Chondrocyte (in vitro differentiated cells): ENCODE results near the gene ARHGAP24. TPM values are rescaled to one million over a fixed set of nuclear protein-coding genes. Genes with fewer than 3 reads are reported as not detected.

Source experiments
- DNase-seq: peaks from one replicate; pipeline ENCODE4 v3.0.0; 2021; ENCODE audit warnings: mixed read lengths, low spot score
- H3K27ac Mint-ChIP-seq: one replicate; pipeline ENCODE4 v1.8.0; 2021; ENCODE audit warnings: mild to moderate bottlenecking, moderate library complexity, mixed read lengths; ENCODE audit not compliant: unreplicated experiment
- H3K27me3 Mint-ChIP-seq: 2 replicates; pipeline ENCODE4 v1.8.0; 2021; ENCODE audit warnings: low read depth, mixed read lengths
- H3K36me3 Mint-ChIP-seq: 2 replicates; pipeline ENCODE4 v1.8.0; 2021; ENCODE audit warnings: low read depth, mixed read lengths
- H3K4me1 Mint-ChIP-seq: 2 replicates; pipeline ENCODE4 v1.8.0; 2021; ENCODE audit warnings: low read depth, mild to moderate bottlenecking, mixed read lengths
- H3K4me3 Mint-ChIP-seq: one replicate; pipeline ENCODE4 v1.8.0; 2021; ENCODE audit warnings: mild to moderate bottlenecking, moderate library complexity, mixed read lengths; ENCODE audit not compliant: unreplicated experiment
- H3K9me3 Mint-ChIP-seq: 2 replicates; pipeline ENCODE4 v1.8.0; 2021; ENCODE audit warnings: low read depth, mixed read lengths
- CTCF ChIP-seq: fragments of 200-600 bp; sonication (generic); IDR thresholded peaks from 2 replicates; pipeline ENCODE4 v1.5.0; 2021; ENCODE audit warnings: antibody characterized with exemption, mild to moderate bottlenecking, moderate library complexity
- total RNA-seq: library from RNA; stranded (reverse); gene quantifications from 3 replicates; pipeline ENCODE4 v1.2.1, GENCODE V29; 2021

ARHGAP24 gene
- total RNA-seq, 1 donor from 2014 or later: 22.0 TPM

GRCh38 chr4:85610450-85610849 is 135.5 kb downstream of the ARHGAP24 start:
- H3K27me3 Mint-ChIP-seq: no peaks in the 10 kb centered on the region
- DNase-seq: no peak
- TF ChIP-seq CTCF: no peak
- H3K9me3 Mint-ChIP-seq: no peaks in the 10 kb centered on the region
- H3K36me3 Mint-ChIP-seq: no peaks in the 10 kb centered on the region
- no peak overlapping the region for H3K27ac Mint-ChIP-seq
- H3K4me3 Mint-ChIP-seq: no peak overlapping the region
- H3K4me1 Mint-ChIP-seq: no peaks in the 10 kb centered on the region

- no peak for DNase-seq
Measured at GRCh38 chr4:85611661-85612060, 136.7 kb downstream of the ARHGAP24 start.

GRCh38 chr4:85613901-85614300 is 139.0 kb downstream of the ARHGAP24 start:
- no peaks in the 10 kb centered on the region for H3K36me3 Mint-ChIP-seq
- H3K9me3 Mint-ChIP-seq: no peaks in the 10 kb centered on the region
- no peak overlapping the region for H3K27ac Mint-ChIP-seq
- no peak for TF ChIP-seq CTCF
- no peak for DNase-seq
- no peak overlapping the region for H3K4me3 Mint-ChIP-seq
- no peaks in the 10 kb centered on the region for H3K27me3 Mint-ChIP-seq
- no peaks in the 10 kb centered on the region for H3K4me1 Mint-ChIP-seq

More at GRCh38 chr4:85611661-85612060, 136.7 kb downstream of the ARHGAP24 start:
- Mint-ChIP-seq H3K9me3 (no peaks in the 10 kb centered on the region), H3K4me3 (no peak overlapping the region), H3K36me3 (no peaks in the 10 kb centered on the region), H3K27me3 (no peaks in the 10 kb centered on the region), H3K4me1 (no peaks in the 10 kb centered on the region), H3K27ac (no peak overlapping the region)
- no peak for TF ChIP-seq CTCF

GRCh38 chr4:85615952-85616351 is 141.0 kb downstream of the ARHGAP24 start:
- H3K4me3 Mint-ChIP-seq: no peak overlapping the region
- no peak for TF ChIP-seq CTCF
- no peaks in the 10 kb centered on the region for H3K36me3 Mint-ChIP-seq
- DNase-seq: no peak
- no peaks in the 10 kb centered on the region for H3K27me3 Mint-ChIP-seq
- H3K27ac Mint-ChIP-seq: no peak overlapping the region
- H3K4me1 Mint-ChIP-seq: no peaks in the 10 kb centered on the region
- H3K9me3 Mint-ChIP-seq: peaks cover 2% of the 10 kb centered on the region

- H3K9me3 Mint-ChIP-seq: peaks cover 4% of the 10 kb centered on the region
- no peak for DNase-seq
- no peak overlapping the region for H3K4me3 Mint-ChIP-seq
- H3K36me3 Mint-ChIP-seq: no peaks in the 10 kb centered on the region
- H3K4me1 Mint-ChIP-seq: no peaks in the 10 kb centered on the region
- TF ChIP-seq CTCF: no peak
- H3K27ac Mint-ChIP-seq: no peak overlapping the region
- H3K27me3 Mint-ChIP-seq: no peaks in the 10 kb centered on the region
Measured at GRCh38 chr4:85617202-85617601, 142.3 kb downstream of the ARHGAP24 start.
